Activated CD4-positive, alpha-beta T cell treated with anti-CD3 and anti-CD28 coated beads, Interleukin-2, amount 50 U/mL, for 16 hours (primary cell): ENCODE data around the gene VRK3.
A peak's percentile ranks its signal among the peaks of the same experiment; 100 is the strongest.

Source experiments
- DNase-seq: peaks from one replicate; pipeline ENCODE4 v3.0.0-alpha.2; 2020

VRK3 gene

GRCh38 chr19:49953416-49953815 lies 71.8 kb downstream of the VRK3 start:
- DNase-seq = no peak

GRCh38 chr19:49952906-49953305 lies 72.3 kb downstream of the VRK3 start:
- DNase-seq = no peak

GRCh38 chr19:49952479-49952836 lies 72.7 kb downstream of the VRK3 start:
- no peak for DNase-seq

GRCh38 chr19:49951806-49952478 lies 73.2 kb downstream of the VRK3 start:
- no peak for DNase-seq

- no peak for DNase-seq
Observed at GRCh38 chr19:49950956-49951526, 74.1 kb downstream of the VRK3 start.

GRCh38 chr19:49950590-49950948 lies 74.6 kb downstream of the VRK3 start:
- no peak for DNase-seq

GRCh38 chr19:49949742-49950589 lies 75.2 kb downstream of the VRK3 start:
- DNase-seq = no peak

- no peak for DNase-seq
Observed at GRCh38 chr19:49946415-49946814, 78.8 kb downstream of the VRK3 start.

GRCh38 chr19:49944567-49944966 lies 80.6 kb downstream of the VRK3 start:
- peak; percentile 67 for DNase-seq

- no peak for DNase-seq
Observed at GRCh38 chr19:49940482-49940791, 84.7 kb downstream of the VRK3 start.

- DNase-seq = no peak
Observed at GRCh38 chr19:49939721-49940481, 85.3 kb downstream of the VRK3 start.

GRCh38 chr19:49938662-49939061 lies 86.5 kb downstream of the VRK3 start:
- DNase-seq = no peak

GRCh38 chr19:49937750-49938381 lies 87.3 kb downstream of the VRK3 start:
- peak; percentile 81 for DNase-seq

GRCh38 chr19:49936549-49936948 lies 88.6 kb downstream of the VRK3 start:
- DNase-seq = no peak

GRCh38 chr19:49933643-49934042 lies 91.5 kb downstream of the VRK3 start:
- no peak for DNase-seq

- DNase-seq = peak; percentile 47
Observed at GRCh38 chr19:49932731-49933131, 92.4 kb downstream of the VRK3 start.

GRCh38 chr19:49932041-49932451 lies 93.1 kb downstream of the VRK3 start:
- peak; percentile 16 for DNase-seq

GRCh38 chr19:49931293-49932040 lies 93.7 kb downstream of the VRK3 start:
- DNase-seq = no peak

GRCh38 chr19:49930483-49931011 lies 94.6 kb downstream of the VRK3 start:
- no peak for DNase-seq

GRCh38 chr19:49929611-49930482 lies 95.3 kb downstream of the VRK3 start:
- DNase-seq = peak; percentile 97

GRCh38 chr19:49929121-49929610 lies 96.0 kb downstream of the VRK3 start, which contains the start of the genes ATF5 and NUP62:
ATF5 (plus strand) TSS chr19:49929205; CDS start chr19:49930851, 1,646 bp downstream.
NUP62 (minus strand) TSS chr19:49929504; CDS start chr19:49909807, 19,697 bp downstream.
- DNase-seq = peak; percentile 93
